COLO668 (cell line): ENCODE measurements around the gene MID1.
"Not testable (repeated sequence)": the region's sequence is repeated elsewhere in the genome, so short reads cannot be mapped to it uniquely, and the experiment has no call there.

Experiments used
- DNase-seq: peaks from one replicate; lab custom pipeline; 2025; ENCODE audit not compliant: unreplicated experiment; lab: John Stamatoyannopoulos, UW

Gene MID1

DNA sequence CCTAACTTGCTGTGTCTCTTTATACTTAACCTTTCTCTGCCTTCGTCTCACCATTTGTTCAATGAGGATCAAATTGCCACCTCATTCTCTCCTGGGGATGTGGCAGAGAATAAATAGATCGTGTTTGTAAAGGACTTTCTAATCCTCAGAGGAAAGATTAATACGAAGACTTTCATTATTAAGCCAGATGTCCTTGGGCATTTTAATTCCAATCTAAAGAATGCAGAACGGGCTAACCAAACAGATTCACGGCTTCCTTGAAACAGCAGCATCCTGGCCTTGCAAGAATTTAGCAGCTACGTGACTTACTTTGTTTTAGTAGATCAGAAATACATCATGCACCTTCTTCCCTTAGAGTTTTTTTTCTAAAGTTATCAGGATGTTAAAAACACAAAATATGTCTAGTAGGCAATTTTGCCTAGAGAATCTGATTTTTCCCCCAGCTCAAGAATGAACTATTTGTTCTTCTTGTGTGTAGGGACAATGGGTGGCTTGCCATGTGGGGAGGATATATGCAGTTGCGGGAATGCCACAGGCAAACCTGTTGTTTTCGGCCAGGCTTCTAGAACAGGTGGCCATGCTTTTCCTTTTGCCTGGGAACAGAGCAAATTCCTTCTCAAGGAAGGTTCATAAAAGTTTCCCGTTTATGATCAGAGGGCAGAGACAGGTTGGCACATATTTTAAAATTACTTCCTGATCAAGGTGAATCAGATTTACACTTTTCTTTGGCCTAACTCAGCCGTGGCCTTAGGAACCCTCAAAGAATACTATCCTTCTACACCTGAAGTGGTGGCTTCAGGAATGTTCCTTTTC is 3.0 kb downstream of the MID1 start:
- no peak for DNase-seq

DNA sequence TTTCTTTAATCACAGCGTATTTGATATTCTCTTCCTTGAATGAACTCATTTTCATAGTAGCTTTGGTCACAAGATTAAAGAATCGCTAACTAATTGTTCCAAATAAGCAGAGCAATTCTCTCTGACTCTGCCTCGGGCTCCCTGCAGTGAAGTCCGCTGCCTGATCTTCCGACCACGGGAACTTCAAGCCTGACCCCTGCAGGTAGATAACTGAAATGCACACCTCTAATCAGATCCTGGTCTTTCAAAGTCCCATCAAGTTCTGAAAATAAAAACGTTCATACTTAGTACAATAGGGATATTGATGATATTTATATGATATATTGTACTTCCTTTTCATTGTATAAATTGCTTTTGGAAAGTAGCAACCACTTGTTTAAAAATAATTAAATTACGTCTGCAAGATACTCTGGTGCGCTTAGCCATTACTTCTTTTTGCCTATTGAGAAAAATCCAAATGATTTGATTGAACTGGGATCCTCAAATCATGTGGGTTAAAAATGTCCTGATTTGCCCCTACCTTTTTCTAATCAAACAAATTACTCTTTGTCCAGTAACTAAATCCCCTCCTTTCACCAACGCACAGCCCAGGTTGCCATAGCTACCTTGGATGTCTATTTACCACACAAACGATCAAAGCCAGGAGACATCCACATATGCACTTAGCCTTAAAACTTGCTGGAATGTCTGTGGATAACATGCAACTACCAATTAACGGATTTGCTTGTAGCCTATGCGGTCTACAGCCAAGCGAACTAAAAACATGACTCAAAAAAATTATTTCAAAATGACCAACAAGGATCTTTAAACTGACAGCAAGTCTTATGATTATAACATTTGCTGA is 4.2 kb downstream of the MID1 start:
- DNase-seq: peak; percentile 31

DNA sequence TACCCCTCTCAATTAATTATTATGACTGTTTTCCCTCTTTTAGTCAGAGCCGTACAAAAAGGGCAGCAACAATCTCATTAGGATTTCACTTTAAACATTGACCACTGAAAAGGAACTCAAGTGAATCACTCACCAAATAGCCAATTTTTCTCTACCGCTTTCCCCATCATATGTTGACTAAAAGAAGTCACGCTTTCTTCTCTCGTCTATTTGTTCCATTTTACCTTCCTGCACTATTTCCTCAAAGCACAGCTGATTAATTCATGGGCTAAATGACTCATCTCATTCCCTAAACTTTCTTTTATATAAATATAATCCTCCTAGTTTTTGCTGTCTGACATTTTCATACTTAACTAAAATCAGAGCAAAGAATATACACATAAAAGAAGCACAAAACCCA is 8.2 kb downstream of the MID1 start:
- no peak for DNase-seq

DNA sequence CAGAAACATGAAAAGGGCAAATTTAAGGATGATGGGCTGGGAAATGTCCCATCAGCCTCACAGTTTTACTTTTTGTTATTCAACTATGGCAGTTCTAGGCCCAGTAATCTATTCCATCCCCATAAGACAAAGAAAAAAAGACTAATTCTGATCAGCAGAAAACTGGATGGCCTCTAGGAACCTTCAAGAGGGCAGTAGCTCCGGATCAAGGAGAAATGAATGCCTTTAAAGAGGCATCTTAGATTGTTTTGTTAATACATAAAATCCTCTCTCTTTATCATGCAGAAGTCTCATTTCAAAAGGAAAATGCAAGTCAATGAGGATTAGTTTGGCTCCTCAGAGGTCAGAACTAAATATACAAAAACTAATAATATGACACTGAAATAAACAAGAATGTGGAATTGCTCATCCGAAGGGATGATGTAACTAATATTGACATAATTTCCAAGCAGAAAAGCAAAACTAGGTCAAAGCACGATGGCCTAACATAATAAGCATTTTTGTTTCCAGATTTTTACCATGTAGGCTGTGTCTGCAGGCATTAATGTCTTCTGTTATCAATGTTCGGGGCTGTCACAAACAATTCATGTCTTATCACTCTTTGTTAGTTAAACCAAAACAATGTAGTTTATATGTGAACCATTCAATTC is 8.8 kb downstream of the MID1 start:
- no peak for DNase-seq

- no peak for DNase-seq
These were observed 12.3 kb downstream of the MID1 start for GRCh38 chrX:10608099-10608498.

DNA sequence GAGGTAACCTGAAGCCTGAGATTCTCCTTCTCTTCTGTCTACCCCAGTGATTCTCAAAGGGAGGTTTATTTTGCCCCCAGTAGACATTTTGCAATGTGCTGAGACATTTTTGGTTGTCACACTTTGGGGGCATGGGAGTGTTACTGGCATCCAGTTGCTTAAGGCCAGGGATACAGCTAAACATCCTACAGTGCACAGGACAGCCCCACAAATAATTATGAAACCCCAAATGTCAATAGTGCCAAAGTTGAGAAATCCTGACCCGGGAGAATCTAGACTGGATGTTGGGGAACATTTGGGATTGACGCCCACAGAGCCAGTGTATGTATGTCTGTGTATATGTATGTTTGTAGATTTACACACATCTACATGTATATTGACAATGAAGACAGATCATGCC is 13.2 kb downstream of the MID1 start:
- no peak for DNase-seq

GRCh38 chrX:10603612-10604011 is 16.8 kb downstream of the MID1 start:
- DNase-seq: no peak

GRCh38 chrX:10602646-10603045 is 17.7 kb downstream of the MID1 start:
- DNase-seq: no peak

DNA sequence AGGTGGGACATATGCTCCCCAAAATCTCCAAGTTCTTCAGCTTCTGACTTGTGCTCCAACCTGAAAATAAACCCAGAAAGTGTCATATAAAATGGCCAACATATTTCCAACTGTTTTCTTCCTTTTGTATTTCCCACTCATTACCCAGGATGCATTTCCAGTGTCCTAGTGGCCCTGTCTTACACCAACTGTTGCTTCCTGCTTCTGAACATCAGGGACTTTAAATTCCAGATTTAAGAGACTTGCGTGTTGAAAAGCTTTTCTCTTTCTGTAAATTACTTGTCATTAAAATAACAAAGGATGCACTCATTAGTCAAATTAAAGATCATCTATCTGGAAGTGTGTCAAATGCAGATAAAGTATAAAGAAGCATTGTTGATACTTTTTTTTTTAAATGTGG is 19.9 kb downstream of the MID1 start:
- no peak for DNase-seq

- DNase-seq: no peak
These were observed 21.8 kb downstream of the MID1 start for GRCh38 chrX:10598540-10598939.

- DNase-seq: peak; percentile 12
These were observed 22.5 kb downstream of the MID1 start for GRCh38 chrX:10597871-10598270.

GRCh38 chrX:10591363-10592335 is 28.7 kb downstream of the MID1 start:
- DNase-seq: no peak

GRCh38 chrX:10589787-10590186 is 30.6 kb downstream of the MID1 start:
- not testable (repeated sequence) for DNase-seq

DNA sequence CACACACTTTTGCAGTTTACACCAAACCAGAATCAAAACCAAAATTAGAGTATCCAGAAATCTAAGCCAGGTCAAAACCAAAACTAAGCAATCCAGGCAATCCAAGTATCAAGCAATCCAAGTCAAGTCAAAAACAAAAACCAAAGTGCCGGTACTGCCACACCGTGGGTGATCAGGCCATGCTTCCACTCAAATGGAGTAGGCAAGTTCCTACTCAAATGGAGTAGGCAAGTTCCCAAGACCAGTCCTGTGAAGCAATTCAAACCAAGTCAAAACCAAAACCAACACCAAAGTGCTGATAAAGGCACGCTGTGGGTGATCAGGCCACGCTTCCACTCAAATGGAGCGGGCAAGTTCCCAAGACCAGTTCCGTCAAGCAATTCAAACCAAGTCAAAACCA is 31.3 kb downstream of the MID1 start:
- DNase-seq: no peak

GRCh38 chrX:10584882-10585281 is 35.5 kb downstream of the MID1 start:
- DNase-seq: not testable (repeated sequence)

DNA sequence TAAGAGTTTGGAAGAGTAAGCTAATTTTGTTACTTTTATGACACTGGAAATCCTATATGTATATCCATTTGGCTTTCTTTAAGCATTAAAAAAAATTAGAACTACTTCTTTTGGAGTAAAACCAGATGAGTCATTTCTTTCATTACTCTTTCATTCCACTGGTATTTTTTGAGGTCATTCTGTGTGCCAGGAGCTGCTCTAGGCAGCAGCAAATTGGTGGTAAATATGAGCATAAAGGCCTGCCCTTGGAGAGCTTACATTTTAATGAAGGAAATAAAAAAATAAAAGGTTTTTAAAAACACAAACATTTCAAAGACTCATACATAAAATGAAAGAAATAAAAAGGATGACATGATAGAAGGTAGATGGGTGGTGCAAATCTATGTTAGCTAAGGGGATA is 37.4 kb downstream of the MID1 start:
- no peak for DNase-seq

GRCh38 chrX:10582215-10582733 is 38.1 kb downstream of the MID1 start:
- no peak for DNase-seq

GRCh38 chrX:10579112-10580011 is 41.0 kb downstream of the MID1 start:
- DNase-seq: no peak

DNA sequence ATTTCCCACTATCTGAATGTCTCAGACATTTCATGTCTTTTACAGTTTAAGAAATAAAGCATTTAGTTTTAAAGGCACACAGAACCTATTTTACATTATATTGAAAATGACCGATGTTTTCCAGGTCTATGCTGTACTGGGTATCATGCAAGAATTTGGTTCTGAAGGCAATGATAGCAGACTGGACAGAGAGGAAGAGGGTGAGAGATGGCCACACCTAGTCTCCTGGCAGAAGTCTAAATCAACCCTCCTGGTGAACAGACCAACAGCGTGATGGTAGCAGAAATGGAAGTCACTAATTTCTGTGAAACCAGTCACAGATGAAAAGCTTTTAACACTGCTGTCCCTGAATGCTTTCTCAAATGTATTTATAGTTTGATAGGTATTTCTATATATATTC is 41.9 kb downstream of the MID1 start:
- no peak for DNase-seq
